ENCODE measurements around the gene FASTK.

The FASTK gene

DNA sequence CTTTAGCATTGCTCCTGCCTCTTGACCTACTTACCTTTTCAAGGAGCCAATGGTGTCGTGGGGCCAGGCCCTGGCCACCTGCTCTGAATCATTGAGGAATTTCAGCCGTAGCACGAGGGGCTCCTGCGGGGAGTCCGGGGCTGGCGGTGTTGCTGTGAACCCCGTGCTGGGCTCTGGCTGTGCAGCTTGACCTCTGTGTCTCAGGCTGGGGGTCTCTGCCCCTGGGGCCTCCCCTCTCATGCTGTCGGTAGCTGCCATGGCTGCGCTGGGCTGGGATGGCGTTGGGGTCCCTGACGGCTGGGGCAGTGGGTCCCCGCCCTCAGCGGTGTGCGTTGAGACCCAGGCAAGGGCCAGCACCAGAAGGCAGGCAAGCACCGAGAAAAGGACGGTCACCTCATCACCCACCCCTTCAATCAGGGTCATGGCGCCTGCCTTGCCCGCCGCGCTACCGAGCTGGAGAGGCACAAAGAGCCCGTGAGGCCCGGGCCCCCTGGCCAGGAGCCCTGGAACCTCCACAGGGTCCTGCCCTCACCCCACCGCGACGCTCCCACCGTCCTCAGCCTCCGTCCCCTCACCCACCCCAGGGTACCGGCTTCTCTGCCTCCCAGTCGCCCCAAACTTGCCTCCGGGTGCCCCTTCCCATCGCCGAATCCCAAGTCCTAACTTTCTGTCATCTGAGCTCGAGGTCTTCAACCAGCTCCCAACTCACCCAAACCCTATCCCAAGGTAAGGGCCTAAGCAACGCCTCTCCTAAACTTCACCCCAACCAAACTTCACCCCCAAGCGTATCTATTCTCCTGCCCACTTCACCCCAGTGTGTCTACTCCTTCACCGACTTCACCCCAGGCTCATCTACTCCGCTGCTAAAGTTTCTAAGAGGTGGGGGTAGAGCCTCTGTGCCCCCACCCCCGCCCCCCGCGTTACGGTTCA is 1.8 kb upstream of the FASTK start:
- Mint-ChIP-seq H3K9me3 (no peaks in the 10 kb centered on the region), H3K4me1 (peaks cover 39% of the 10 kb centered on the region), H3K27me3 (ENCODE audit: low read depth) (no peaks in the 10 kb centered on the region), H3K36me3 (ENCODE audit: low read depth) (no peaks in the 10 kb centered on the region), H3K4me3 (peak overlapping the region; percentile 94 to 97 (median 94)), H3K27ac (peak overlapping the region; percentile 86 to 96 (median 88))
- TF ChIP-seq, protein P1, sequence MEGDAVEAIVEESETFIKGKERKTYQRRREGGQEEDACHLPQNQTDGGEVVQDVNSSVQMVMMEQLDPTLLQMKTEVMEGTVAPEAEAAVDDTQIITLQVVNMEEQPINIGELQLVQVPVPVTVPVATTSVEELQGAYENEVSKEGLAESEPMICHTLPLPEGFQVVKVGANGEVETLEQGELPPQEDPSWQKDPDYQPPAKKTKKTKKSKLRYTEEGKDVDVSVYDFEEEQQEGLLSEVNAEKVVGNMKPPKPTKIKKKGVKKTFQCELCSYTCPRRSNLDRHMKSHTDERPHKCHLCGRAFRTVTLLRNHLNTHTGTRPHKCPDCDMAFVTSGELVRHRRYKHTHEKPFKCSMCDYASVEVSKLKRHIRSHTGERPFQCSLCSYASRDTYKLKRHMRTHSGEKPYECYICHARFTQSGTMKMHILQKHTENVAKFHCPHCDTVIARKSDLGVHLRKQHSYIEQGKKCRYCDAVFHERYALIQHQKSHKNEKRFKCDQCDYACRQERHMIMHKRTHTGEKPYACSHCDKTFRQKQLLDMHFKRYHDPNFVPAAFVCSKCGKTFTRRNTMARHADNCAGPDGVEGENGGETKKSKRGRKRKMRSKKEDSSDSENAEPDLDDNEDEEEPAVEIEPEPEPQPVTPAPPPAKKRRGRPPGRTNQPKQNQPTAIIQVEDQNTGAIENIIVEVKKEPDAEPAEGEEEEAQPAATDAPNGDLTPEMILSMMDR (IDR thresholded peaks at IDR 0.05; ENCODE audit: unreplicated experiment in 3 of 3), result no peak

DNA sequence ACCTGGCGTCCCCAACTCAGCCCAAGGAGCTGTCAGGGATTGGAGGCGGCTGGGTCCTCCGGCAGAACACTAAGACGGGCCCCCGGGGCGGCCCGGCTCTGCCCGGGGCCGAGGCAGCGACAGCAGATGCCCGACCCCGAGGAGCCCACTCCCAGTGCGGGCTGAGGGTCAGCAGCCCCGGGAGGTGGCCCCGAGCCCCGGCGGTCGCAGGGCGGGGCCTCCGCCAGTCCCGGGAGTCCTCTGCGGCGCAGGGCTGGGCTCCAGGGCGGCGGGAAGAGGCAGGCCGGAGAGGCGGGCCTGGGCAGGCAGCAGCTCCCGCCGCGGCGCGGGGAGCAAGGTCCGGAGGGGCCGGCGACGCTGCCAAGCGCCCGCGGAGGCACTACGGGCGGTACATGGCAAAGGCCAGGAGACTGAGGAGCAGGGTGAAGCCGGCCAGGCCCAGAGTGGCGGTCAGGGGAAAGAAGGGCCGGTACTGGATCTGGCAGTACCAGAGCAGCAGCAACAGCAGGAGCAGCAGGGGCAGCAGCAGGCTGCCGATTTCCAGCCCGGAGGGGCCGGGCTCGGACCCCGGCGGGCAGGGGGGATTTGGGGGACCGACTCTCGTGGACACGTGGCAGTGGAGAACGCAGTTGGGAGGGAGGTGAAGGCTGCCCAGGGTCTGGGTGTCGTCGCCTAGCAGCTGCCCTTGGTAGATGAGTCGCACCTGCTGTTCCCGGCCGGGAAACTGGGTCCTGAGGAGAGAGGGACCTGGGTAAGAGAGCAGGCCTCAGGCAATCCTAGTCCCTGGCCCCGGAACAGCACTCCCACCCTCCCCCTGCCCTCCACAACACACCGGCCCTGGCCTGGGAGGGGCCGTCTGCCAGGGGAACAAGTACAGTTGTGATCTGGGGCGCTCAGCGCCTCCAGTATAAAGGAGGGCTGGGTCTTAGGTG is 827 bp upstream of the FASTK start:
- Mint-ChIP-seq H3K27ac (peak overlapping the region in 2 of 3 experiments; percentile 60 to 91), H3K4me3 (peak overlapping the region; percentile 94 to 97 (median 94)), H3K36me3 (ENCODE audit: low read depth) (no peaks in the 10 kb centered on the region), H3K9me3 (no peaks in the 10 kb centered on the region), H3K4me1 (peaks cover 39% of the 10 kb centered on the region), H3K27me3 (ENCODE audit: low read depth) (no peaks in the 10 kb centered on the region)
- TF ChIP-seq, protein P1 (IDR thresholded peaks at IDR 0.05; ENCODE audit: unreplicated experiment in 3 of 3), result no peak

DNA sequence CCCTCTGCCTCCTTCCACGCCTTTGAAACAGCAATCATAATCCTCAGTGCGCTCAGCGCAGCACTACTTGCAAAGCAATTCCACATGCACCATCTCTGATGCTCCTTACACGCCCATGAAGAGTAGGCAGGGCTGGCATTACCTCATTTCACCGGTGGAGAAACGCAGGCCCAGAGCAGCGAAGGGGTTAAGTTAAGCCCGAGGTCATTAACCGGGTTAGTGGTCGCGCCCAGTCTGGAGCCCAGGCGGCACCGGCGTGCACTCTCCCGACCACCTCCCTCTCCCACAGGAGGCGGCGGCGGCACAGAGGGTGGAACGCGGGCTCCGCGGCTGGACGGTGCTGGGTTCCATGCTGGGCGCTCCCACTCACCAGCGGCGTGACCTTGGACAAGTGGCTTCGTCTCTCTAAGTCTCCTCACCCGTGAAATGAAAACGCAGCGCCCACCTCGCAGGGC is 515 bp downstream of the FASTK start:
- Mint-ChIP-seq H3K4me3 (peak overlapping the region; percentile 85 to 93 (median 91)), H3K4me1 (peaks cover 31% of the 10 kb centered on the region), H3K9me3 (no peaks in the 10 kb centered on the region), H3K27ac (peak overlapping the region; percentile 57 to 91 (median 88)), H3K27me3 (ENCODE audit: low read depth) (no peaks in the 10 kb centered on the region), H3K36me3 (ENCODE audit: low read depth) (peaks cover 11% of the 10 kb centered on the region)
- TF ChIP-seq, protein P1 (IDR thresholded peaks at IDR 0.05; ENCODE audit: unreplicated experiment in 3 of 3), result no peak

DNA sequence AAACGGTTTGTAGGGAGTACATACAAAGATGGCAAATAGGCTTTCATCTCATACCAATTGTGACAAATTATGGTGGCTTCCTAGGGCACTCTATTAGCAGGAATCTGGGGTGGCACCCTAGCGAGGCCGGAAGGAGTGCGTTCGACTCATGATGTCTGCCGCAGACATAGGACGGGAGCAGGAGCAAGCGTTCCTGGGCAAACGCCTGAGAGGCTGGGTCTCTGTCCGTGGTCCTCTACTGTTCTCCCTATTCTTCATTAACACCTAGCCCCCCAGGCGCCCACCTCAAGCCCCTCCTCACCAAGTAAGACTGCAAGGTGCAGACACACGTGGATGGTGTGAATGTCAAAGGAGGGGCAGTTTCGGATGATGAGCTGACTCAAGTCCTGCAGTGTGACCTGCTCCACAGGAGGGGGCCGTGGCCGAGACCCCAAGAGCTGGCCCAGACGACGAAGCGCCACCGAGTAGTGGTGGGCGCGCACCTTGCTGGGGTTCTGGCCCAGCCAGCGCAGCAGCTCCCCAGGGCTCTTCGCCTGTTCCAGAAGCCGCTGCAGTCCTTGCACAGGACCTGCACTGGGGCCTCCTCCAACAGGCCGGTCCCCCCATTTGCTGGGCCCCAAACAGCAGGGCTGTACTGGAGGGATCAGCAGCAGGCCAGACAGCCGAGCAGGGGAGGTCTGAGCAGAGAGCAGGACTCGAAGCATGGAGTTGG is 1.3 kb downstream of the FASTK start:
- H3K4me3 Mint-ChIP-seq, result peak overlapping the region; percentile 85 to 93 (median 91)
- H3K27ac Mint-ChIP-seq, result peak overlapping the region; percentile 84 to 91 (median 91)
- TF ChIP-seq, protein P1 (IDR thresholded peaks at IDR 0.05; ENCODE audit: unreplicated experiment in 3 of 3), result no peak
- H3K36me3 Mint-ChIP-seq (ENCODE audit: low read depth), result peaks cover 15% of the 10 kb centered on the region
- no peaks in the 10 kb centered on the region for H3K27me3 Mint-ChIP-seq (ENCODE audit: low read depth)
- peaks cover 25% of the 10 kb centered on the region for H3K4me1 Mint-ChIP-seq
- H3K9me3 Mint-ChIP-seq, result no peaks in the 10 kb centered on the region

DNA sequence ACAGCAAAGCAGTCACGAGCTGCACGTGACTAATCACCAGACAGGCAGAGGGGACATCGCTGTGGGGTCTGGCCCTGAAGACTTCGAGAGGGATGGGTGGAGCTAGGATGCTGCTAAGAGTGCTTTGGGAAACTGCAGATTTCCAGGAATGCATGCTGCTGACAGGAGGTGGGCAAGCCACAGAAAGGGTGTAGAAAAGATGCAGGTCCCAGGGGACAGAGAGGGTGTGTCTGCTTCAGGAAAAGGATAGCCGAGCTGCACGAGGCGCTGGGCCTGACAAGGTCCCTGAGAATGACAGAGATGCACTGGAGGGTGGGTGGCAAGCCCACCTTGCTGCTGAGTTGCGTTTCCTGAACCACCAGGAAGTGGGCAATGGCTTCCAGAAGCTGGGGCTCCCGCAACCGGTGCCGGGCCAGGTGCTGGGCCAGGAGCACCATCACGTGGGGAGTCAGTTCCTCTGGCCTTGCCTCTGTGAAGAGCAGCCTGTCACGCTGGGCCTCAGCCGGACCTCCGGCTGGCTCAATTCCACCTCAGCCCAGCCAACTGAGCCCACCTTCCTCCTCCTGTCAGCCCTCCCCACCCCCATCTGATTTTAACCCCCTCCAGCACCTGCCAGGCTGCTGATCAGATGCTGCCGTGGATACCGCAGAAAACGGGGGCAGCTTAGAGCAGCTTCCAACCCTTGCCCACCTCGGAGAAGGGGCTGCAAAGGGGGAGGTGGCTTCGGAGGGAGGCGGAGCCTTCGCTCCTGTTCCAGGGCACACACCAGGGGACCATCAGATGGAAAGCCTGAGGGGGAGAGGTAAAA is 2.2 kb downstream of the FASTK start:
- Mint-ChIP-seq H3K4me3 (peak overlapping the region; percentile 85 to 93 (median 91)), H3K4me1 (peaks cover 25% of the 10 kb centered on the region), H3K27ac (peak overlapping the region; percentile 82 to 91 (median 84)), H3K27me3 (ENCODE audit: low read depth) (no peaks in the 10 kb centered on the region), H3K9me3 (no peaks in the 10 kb centered on the region), H3K36me3 (ENCODE audit: low read depth) (peaks cover 19% of the 10 kb centered on the region)
- TF ChIP-seq, protein P1 (IDR thresholded peaks at IDR 0.05; ENCODE audit: unreplicated experiment in 3 of 3), result no peak

Measured in nephron (organoid).